Measurements from ENCODE around the gene ANXA6.

The ANXA6 gene

GRCh38 chr5:151053796-151054462, 103.7 kb downstream of the ANXA6 start:
- no peak overlapping the region for H2AFZ ChIP-seq (ENCODE audit: low read depth)
- no peak overlapping the region for H3K4me2 ChIP-seq
- no peaks in the 10 kb centered on the region for H4K20me1 ChIP-seq (ENCODE audit: insufficient read depth)
- H3K27me3 ChIP-seq (ENCODE audit: insufficient read depth, low read depth), result no peaks in the 10 kb centered on the region
- no peak for TF ChIP-seq CTCF (conservative IDR thresholded peaks at IDR 0.05; ENCODE audit: low read depth, low read length)
- peaks cover 10% of the 10 kb centered on the region for H3K4me1 ChIP-seq (ENCODE audit: low read depth, poor library complexity, severe bottlenecking)
- H3K79me2 ChIP-seq (ENCODE audit: insufficient read depth, low read depth), result no peaks in the 10 kb centered on the region
- H3K4me3 ChIP-seq (IDR thresholded peaks at IDR 0.05; ENCODE audit: insufficient read depth, low read depth, low read length), result no peak overlapping the region
- H3K27ac ChIP-seq, result no peak overlapping the region
- no peaks in the 10 kb centered on the region for H3K36me3 ChIP-seq (ENCODE audit: insufficient read depth)
- H3K9ac ChIP-seq, result no peak overlapping the region

GRCh38 chr5:151052836-151053235, 104.7 kb downstream of the ANXA6 start:
- Histone ChIP-seq H3K79me2 (ENCODE audit: insufficient read depth, low read depth) (no peaks in the 10 kb centered on the region), H4K20me1 (ENCODE audit: insufficient read depth) (no peaks in the 10 kb centered on the region), H2AFZ (ENCODE audit: low read depth) (no peak overlapping the region), H3K36me3 (ENCODE audit: insufficient read depth) (no peaks in the 10 kb centered on the region), H3K4me3 (IDR thresholded peaks at IDR 0.05; ENCODE audit: insufficient read depth, low read depth, low read length) (no peak overlapping the region), H3K4me2 (no peak overlapping the region), H3K27me3 (ENCODE audit: insufficient read depth, low read depth) (no peaks in the 10 kb centered on the region), H3K4me1 (ENCODE audit: low read depth, poor library complexity, severe bottlenecking) (peaks cover 4% of the 10 kb centered on the region), H3K9ac (no peak overlapping the region), H3K27ac (no peak overlapping the region)
- no peak for TF ChIP-seq CTCF (conservative IDR thresholded peaks at IDR 0.05; ENCODE audit: low read depth, low read length)

- Histone ChIP-seq H3K4me2 (no peak overlapping the region), H2AFZ (ENCODE audit: low read depth) (no peak overlapping the region), H3K27me3 (ENCODE audit: insufficient read depth, low read depth) (no peaks in the 10 kb centered on the region), H4K20me1 (ENCODE audit: insufficient read depth) (no peaks in the 10 kb centered on the region), H3K36me3 (ENCODE audit: insufficient read depth) (no peaks in the 10 kb centered on the region), H3K27ac (no peak overlapping the region), H3K9ac (no peak overlapping the region), H3K4me3 (IDR thresholded peaks at IDR 0.05; ENCODE audit: insufficient read depth, low read depth, low read length) (no peak overlapping the region), H3K4me1 (ENCODE audit: low read depth, poor library complexity, severe bottlenecking) (peaks cover 4% of the 10 kb centered on the region), H3K79me2 (ENCODE audit: insufficient read depth, low read depth) (no peaks in the 10 kb centered on the region)
- no peak for TF ChIP-seq CTCF (conservative IDR thresholded peaks at IDR 0.05; ENCODE audit: low read depth, low read length)
Observed at GRCh38 chr5:151051931-151052608, 105.5 kb downstream of the ANXA6 start.

GRCh38 chr5:151051066-151051930, 106.3 kb downstream of the ANXA6 start:
- Histone ChIP-seq H4K20me1 (ENCODE audit: insufficient read depth) (no peaks in the 10 kb centered on the region), H3K9ac (no peak overlapping the region), H3K4me3 (IDR thresholded peaks at IDR 0.05; ENCODE audit: insufficient read depth, low read depth, low read length) (no peak overlapping the region), H3K27ac (no peak overlapping the region), H3K4me1 (ENCODE audit: low read depth, poor library complexity, severe bottlenecking) (peaks cover 4% of the 10 kb centered on the region), H2AFZ (ENCODE audit: low read depth) (no peak overlapping the region), H3K36me3 (ENCODE audit: insufficient read depth) (no peaks in the 10 kb centered on the region), H3K79me2 (ENCODE audit: insufficient read depth, low read depth) (no peaks in the 10 kb centered on the region), H3K27me3 (ENCODE audit: insufficient read depth, low read depth) (no peaks in the 10 kb centered on the region), H3K4me2 (no peak overlapping the region)
- peak; percentile 74 for TF ChIP-seq CTCF (conservative IDR thresholded peaks at IDR 0.05; ENCODE audit: low read depth, low read length)
